Keratinocyte (primary cell): Measurements from ENCODE around the gene TRIM47. TPM values are rescaled to one million over a fixed set of nuclear protein-coding genes. Genes with fewer than 3 reads are reported as not detected.

Experiments used
- DNase-seq: peaks from one replicate; pipeline ENCODE4 v3.0.0-alpha.2; 2011; ENCODE audit warnings: low read depth, missing footprints, low spot score
- FAIRE-seq: peaks from 2 replicates; lab custom pipeline; 2011; peaks lifted over from hg19 to GRCh38; lab: Jason Lieb, UNC
- H2AFZ ChIP-seq: 2 replicates; pipeline ENCODE4 v1.6.0; 2012; ENCODE audit warnings: low read length, control low read depth, inconsistent platforms; ENCODE audit not compliant: control insufficient read depth
- H3K27ac ChIP-seq: 2 replicates; pipeline ENCODE4 v1.5.1; 2011; ENCODE audit warnings: low read length; ENCODE audit not compliant: control insufficient read depth, insufficient read depth
- H3K27me3 ChIP-seq: 3 replicates; pipeline ENCODE4 v1.6.0; 2011; ENCODE audit warnings: low read length; ENCODE audit not compliant: control insufficient read depth, insufficient read depth; ENCODE audit errors: extremely low read depth
- H3K36me3 ChIP-seq, 2 experiments: 2 replicates in 1 of 2; 3 replicates in 1 of 2; pipeline ENCODE4 v1.5.1; 2011; ENCODE audit warnings: low read length in 2 of 2, mild to moderate bottlenecking in 1 of 2; ENCODE audit not compliant: control insufficient read depth in 2 of 2, insufficient read depth in 2 of 2; ENCODE audit errors: extremely low read depth in 1 of 2
- H3K4me1 ChIP-seq: 3 replicates; pipeline ENCODE4 v1.5.1; 2011; ENCODE audit warnings: low read length; ENCODE audit not compliant: control insufficient read depth, insufficient read depth; ENCODE audit errors: extremely low read depth
- H3K4me2 ChIP-seq: 3 replicates; pipeline ENCODE4 v1.6.0; 2011; ENCODE audit warnings: low read depth, low read length; ENCODE audit not compliant: control insufficient read depth, insufficient read depth; ENCODE audit errors: extremely low read depth
- H3K4me3 ChIP-seq, 3 experiments: fragments of 200-600 bp in 1 of 3; sonication (generic) in 1 of 3; 2 replicates in 2 of 3; 3 replicates in 1 of 3; pipeline ENCODE4 v1.5.1; 2011 to 2016; ENCODE audit warnings: low read length in 3 of 3, mild to moderate bottlenecking in 3 of 3, control low read depth in 2 of 3, inconsistent platforms in 1 of 3, low read depth in 1 of 3, mixed read lengths in 1 of 3, mixed run types in 1 of 3, moderate library complexity in 1 of 3; ENCODE audit not compliant: control insufficient read depth in 2 of 3, insufficient read depth in 2 of 3; ENCODE audit errors: extremely low read depth in 1 of 3
- H3K79me2 ChIP-seq: 2 replicates; pipeline ENCODE4 v1.6.0; 2012; ENCODE audit warnings: low read length; ENCODE audit not compliant: control insufficient read depth, insufficient read depth
- H3K9ac ChIP-seq: 3 replicates; pipeline ENCODE4 v1.6.0; 2011; ENCODE audit warnings: low read length; ENCODE audit not compliant: control insufficient read depth, insufficient read depth; ENCODE audit errors: extremely low read depth
- H3K9me1 ChIP-seq: 3 replicates; pipeline ENCODE4 v1.6.0; 2011; ENCODE audit warnings: low read length; ENCODE audit not compliant: control insufficient read depth, insufficient read depth; ENCODE audit errors: extremely low read depth
- H3K9me3 ChIP-seq: 2 replicates; pipeline ENCODE4 v1.5.1; 2012; ENCODE audit warnings: low read depth, low read length; ENCODE audit not compliant: control insufficient read depth
- H4K20me1 ChIP-seq: 3 replicates; pipeline ENCODE4 v1.6.0; 2011; ENCODE audit warnings: low read length; ENCODE audit not compliant: control insufficient read depth, insufficient read depth; ENCODE audit errors: extremely low read depth
- EZH2 ChIP-seq: IDR thresholded peaks from one replicate; pipeline ENCODE4 v1.6.1; 2012; ENCODE audit warnings: inconsistent platforms, mild to moderate bottlenecking, low read length, moderate library complexity
- dilution Hi-C: fragments of 300-500 bp; cut with MboI; formaldehyde crosslinking; loops from one replicate; pipeline ENCODE4 v1.7.0; 2020; ENCODE audit warnings: low sequenced_read_pairs; ENCODE audit not compliant: extremely low pct_ligation_motif_present
- polyA plus RNA-seq, 5 experiments: library from polyadenylated mRNA; depleted of rRNA in 3 of 5; stranded (reverse) in 3 of 5; stranded (forward) in 1 of 5; unstranded in 1 of 5; fragments of >200 nt; gene quantifications; 1 replicate in 1 of 5; 2 replicates in 3 of 5; 3 replicates in 1 of 5; pipeline versions ENCODE4 v1.2.1 to v1.2.3, GENCODE V29; 2011 to 2012; ENCODE audit warnings: missing spikeins in 2 of 5, low read depth in 1 of 5, low replicate concordance in 1 of 5
- TF ChIP-seq, protein P1 (sequence below), 3 experiments: IDR thresholded peaks in 1 of 3; conservative IDR thresholded peaks in 1 of 3; optimal IDR thresholded peaks in 1 of 3; 2 replicates in 2 of 3; 3 replicates in 1 of 3; pipeline versions ENCODE3 to v1.5.1; 2011; ENCODE audit warnings: low read length in 3 of 3, mild to moderate bottlenecking in 3 of 3, moderate library complexity in 2 of 3, control low read depth in 1 of 3, inconsistent platforms in 1 of 3; ENCODE audit not compliant: insufficient read depth in 2 of 3; ENCODE audit errors: extremely low read depth in 1 of 3

TRIM47 gene
- polyA plus RNA-seq, 1 donor (not counting 4 experiments of a cell fraction or from before 2014, with no cell fraction given): 9.4 TPM

DNA sequence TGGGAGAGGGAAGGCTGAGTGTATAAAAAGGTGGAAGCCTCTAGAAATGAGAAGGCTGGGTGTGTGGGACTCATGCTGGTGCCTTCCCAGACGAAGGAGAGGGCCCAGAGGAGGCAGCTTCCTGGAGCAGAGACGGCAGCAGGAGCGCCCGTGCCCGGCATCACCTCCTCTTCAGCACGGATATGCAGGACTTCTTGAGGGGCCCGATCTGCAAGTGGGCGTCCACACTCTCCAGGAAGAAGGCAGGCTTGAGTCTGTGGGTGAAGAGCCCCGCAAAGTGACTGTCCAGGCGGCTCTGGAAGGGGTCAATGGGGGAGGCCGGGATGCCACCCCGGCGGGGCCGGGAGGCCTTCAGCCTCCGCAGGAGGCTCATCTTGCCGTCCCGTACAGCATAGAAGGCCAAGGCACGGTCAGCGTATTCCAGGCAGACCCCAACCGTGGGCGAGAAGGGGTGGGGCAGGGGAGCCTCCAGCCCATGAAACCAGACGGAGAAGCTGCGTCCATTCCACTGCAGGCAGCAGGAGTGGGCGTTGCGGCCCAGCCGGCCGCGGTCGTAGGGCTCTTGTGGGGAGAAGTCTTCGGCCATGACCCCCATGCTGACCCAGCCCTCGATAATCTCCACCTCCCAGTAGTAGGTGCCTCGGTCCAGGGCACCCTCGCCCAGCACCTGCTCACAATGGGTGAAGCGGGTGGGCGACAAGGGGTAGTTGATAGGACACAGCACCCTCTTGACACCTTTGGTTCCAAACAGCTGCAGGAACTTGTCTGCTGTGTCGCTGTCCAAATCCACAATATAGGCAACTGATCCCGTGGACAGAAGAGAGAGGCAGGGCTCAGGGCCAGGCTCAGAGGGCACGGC, 3.8 kb downstream of the TRIM47 start:
- TF ChIP-seq, protein P1, sequence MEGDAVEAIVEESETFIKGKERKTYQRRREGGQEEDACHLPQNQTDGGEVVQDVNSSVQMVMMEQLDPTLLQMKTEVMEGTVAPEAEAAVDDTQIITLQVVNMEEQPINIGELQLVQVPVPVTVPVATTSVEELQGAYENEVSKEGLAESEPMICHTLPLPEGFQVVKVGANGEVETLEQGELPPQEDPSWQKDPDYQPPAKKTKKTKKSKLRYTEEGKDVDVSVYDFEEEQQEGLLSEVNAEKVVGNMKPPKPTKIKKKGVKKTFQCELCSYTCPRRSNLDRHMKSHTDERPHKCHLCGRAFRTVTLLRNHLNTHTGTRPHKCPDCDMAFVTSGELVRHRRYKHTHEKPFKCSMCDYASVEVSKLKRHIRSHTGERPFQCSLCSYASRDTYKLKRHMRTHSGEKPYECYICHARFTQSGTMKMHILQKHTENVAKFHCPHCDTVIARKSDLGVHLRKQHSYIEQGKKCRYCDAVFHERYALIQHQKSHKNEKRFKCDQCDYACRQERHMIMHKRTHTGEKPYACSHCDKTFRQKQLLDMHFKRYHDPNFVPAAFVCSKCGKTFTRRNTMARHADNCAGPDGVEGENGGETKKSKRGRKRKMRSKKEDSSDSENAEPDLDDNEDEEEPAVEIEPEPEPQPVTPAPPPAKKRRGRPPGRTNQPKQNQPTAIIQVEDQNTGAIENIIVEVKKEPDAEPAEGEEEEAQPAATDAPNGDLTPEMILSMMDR (optimal IDR thresholded peaks at IDR 0.05 in 1 of 3, IDR thresholded peaks at IDR 0.05 in 1 of 3, conservative IDR thresholded peaks at IDR 0.05 in 1 of 3; ENCODE audit: extremely low read depth in 1 of 3, insufficient read depth in 2 of 3, low read length in 3 of 3): no peak
- no peak for TF ChIP-seq EZH2
- Histone ChIP-seq H3K27me3 (no peaks in the 10 kb centered on the region), H3K4me3 (no peak overlapping the region), H3K9me3 (no peaks in the 10 kb centered on the region), H3K9ac (no peak overlapping the region), H3K27ac (no peak overlapping the region), H3K4me2 (no peak overlapping the region), H4K20me1 (no peaks in the 10 kb centered on the region), H3K9me1 (no peaks in the 10 kb centered on the region), H3K79me2 (no peaks in the 10 kb centered on the region), H2AFZ (no peak overlapping the region), H3K4me1 (peaks cover 44% of the 10 kb centered on the region), H3K36me3 (no peaks in the 10 kb centered on the region)
- DNase-seq (no peak), FAIRE-seq (no peak)
- dilution Hi-C loops: no loop called here

DNA sequence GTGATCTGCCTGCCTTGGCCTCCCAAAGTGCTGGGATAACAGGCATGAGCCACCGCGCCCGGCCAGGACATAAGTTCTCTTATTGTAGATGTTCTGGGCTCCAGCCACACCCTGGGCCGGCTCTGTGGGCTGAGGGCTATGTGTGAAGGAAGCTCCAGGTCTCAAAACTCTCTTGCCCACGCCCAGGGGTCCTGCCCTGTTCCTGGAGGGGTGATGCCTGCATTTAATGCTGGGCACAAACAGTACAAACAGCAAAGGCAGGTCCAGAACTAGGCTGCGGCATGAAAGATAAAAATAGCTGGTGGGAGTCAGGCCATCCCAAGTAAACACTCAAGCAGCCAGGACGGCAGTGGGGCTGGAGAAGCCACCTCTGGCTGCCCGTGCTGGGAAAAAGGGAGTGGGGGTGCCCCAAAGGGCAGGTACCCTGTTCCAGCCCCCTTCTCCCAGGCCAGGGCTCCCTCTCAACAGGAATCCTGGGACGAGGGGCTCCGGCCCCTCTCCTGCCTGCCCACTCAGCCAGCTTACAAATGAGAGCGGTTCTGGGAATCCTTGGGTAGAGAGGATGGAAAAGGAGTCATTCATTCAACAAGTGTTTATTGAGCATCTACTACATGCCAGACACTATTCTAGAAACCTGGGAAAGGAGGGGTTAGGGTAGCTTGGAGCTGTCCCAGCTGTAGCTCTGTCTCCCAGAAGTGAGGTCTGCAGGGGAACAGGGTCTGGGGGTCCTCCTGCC, 4.6 kb downstream of the TRIM47 start:
- no peak for FAIRE-seq
- H3K27ac ChIP-seq: no peak overlapping the region
- H3K9me1 ChIP-seq: no peaks in the 10 kb centered on the region
- DNase-seq: no peak
- H3K36me3 ChIP-seq: no peaks in the 10 kb centered on the region
- peaks cover 43% of the 10 kb centered on the region for H3K4me1 ChIP-seq
- no peaks in the 10 kb centered on the region for H3K79me2 ChIP-seq
- H3K4me3 ChIP-seq: no peak overlapping the region
- TF ChIP-seq, protein P1 (optimal IDR thresholded peaks at IDR 0.05 in 1 of 3, IDR thresholded peaks at IDR 0.05 in 1 of 3, conservative IDR thresholded peaks at IDR 0.05 in 1 of 3; ENCODE audit: extremely low read depth in 1 of 3, insufficient read depth in 2 of 3, low read length in 3 of 3): no peak
- no peak for TF ChIP-seq EZH2
- dilution Hi-C loops: no loop called here
- H3K27me3 ChIP-seq: no peaks in the 10 kb centered on the region
- no peak overlapping the region for H2AFZ ChIP-seq
- no peak overlapping the region for H3K4me2 ChIP-seq
- H3K9ac ChIP-seq: no peak overlapping the region
- no peaks in the 10 kb centered on the region for H3K9me3 ChIP-seq
- no peaks in the 10 kb centered on the region for H4K20me1 ChIP-seq
